Mucosa of descending colon (tissue), 3 donors: Measurements from ENCODE around the gene ATP13A2. TPM values are rescaled to one million over a fixed set of nuclear protein-coding genes. Genes with fewer than 3 reads are reported as not detected.
A peak's percentile ranks its signal among the peaks of the same experiment; 100 is the strongest.

Experiments
- ATAC-seq: fragments of 200-7000 bp; cut with Tn5 transposase; one replicate; pipeline ENCODE4 v1.9.1; 2020; ENCODE audit warnings: mild to moderate bottlenecking, moderate library complexity
- DNase-seq, 3 donors: peaks; one replicate each; pipeline ENCODE4 v3.0.0-alpha.2; 2020
- H3K36me3 ChIP-seq: fragments of 200-600 bp; one replicate; pipeline ENCODE4 v1.8.0; 2021; ENCODE audit warnings: low read depth, mild to moderate bottlenecking
- H3K4me1 ChIP-seq: fragments of 200-600 bp; one replicate; pipeline ENCODE4 v1.8.0; 2021; ENCODE audit warnings: low read depth, mild to moderate bottlenecking
- H3K4me3 ChIP-seq: fragments of 200-600 bp; one replicate; pipeline ENCODE4 v1.8.0; 2021; ENCODE audit warnings: mild to moderate bottlenecking
- H3K9me3 ChIP-seq: fragments of 200-600 bp; one replicate; pipeline ENCODE4 v1.8.0; 2021; ENCODE audit warnings: mild to moderate bottlenecking
- intact Hi-C, 2 donors: fragments of 100-400 bp; cut with DNase I in 1 of 2; cut with micrococcal nuclease in 1 of 2; formaldehyde crosslinking; loops; one replicate each; pipeline versions ENCODE4 v1.11.0 to v1.11.1; 2022; cut with DNase I, micrococcal nuclease
- total RNA-seq, 3 donors: library from RNA; stranded (reverse); fragmentation: NEBNext Ultra II Directional in 2 of 3; extraction: Animal tissue kit (Norgen Biotek cat#: 25700) in 2 of 3; gene quantifications; one replicate each; pipeline versions ENCODE4 v1.2.1 to v1.2.4, GENCODE V29; 2021 to 2023
- TF ChIP-seq, protein P1 (sequence below): fragments of 200-600 bp; IDR thresholded peaks from one replicate; pipeline ENCODE4 v1.8.0; 2022; ENCODE audit warnings: antibody characterized with exemption, mild to moderate bottlenecking
- donor health status: DM: no; HTN: no; CAD: no; lungs with moderate emphysema.
- donor health status: DM: no; HTN: no; CAD: no.
- donor health status: DM: no; HTN: yes; CAD: no.

ATP13A2 gene
- total RNA-seq, 3 donors from 2014 or later, result 36.0 to 53.5 (median 44.1) TPM

DNA sequence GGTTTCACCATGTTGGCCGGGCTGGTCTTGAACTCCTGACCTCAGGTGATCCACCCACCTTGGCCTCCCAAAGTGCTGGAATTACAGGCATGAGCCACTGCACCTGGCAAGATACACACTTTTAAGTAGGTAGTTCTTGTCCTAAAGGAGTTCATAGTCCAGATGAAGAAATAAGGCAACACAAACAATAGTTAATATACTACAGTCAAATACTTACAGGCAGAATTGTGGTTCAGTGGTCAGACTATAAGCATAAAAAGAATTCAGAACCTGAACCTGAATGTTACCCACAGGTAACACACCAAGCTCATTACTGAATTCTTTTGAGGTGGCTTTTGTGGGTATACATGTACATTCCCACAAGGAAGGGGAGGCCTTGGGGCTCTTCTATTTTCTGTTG is 40.3 kb upstream of the ATP13A2 start:
- intact Hi-C loops, result no loop called here
- Histone ChIP-seq H3K4me1 (peaks cover 20% of the 10 kb centered on the region), H3K9me3 (no peaks in the 10 kb centered on the region), H3K36me3 (no peaks in the 10 kb centered on the region), H3K4me3 (no peak overlapping the region)
- TF ChIP-seq, protein P1, sequence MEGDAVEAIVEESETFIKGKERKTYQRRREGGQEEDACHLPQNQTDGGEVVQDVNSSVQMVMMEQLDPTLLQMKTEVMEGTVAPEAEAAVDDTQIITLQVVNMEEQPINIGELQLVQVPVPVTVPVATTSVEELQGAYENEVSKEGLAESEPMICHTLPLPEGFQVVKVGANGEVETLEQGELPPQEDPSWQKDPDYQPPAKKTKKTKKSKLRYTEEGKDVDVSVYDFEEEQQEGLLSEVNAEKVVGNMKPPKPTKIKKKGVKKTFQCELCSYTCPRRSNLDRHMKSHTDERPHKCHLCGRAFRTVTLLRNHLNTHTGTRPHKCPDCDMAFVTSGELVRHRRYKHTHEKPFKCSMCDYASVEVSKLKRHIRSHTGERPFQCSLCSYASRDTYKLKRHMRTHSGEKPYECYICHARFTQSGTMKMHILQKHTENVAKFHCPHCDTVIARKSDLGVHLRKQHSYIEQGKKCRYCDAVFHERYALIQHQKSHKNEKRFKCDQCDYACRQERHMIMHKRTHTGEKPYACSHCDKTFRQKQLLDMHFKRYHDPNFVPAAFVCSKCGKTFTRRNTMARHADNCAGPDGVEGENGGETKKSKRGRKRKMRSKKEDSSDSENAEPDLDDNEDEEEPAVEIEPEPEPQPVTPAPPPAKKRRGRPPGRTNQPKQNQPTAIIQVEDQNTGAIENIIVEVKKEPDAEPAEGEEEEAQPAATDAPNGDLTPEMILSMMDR, result no peak
- DNase-seq (no peak), ATAC-seq (no peak)

DNA sequence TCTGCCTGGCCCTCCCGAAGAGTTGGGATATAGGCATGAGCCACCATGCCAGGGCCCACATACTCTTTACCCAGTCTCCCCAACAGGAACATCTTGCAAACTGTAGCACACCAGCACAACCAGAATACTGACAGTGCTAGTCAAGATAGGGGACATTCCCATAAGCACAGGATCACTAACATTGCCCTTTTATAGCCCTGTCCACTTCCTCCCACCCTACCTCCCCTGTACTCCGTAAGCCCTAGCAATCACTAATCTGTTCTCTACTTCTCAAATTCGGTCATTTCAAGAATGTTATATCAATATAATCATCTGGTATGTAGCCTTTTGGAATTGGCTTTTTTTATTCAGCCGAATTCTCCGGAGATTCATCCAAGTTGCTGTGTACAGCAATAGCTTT is 36.2 kb upstream of the ATP13A2 start:
- intact Hi-C loops, result loop anchor here (5.0 to 10.0 kb wide), 2 partner anchors 93 to 96 kb away; no protein-coding TSS in a partner anchor
- Histone ChIP-seq H3K36me3 (peaks cover 10% of the 10 kb centered on the region), H3K4me1 (peaks cover 15% of the 10 kb centered on the region), H3K4me3 (no peak overlapping the region), H3K9me3 (no peaks in the 10 kb centered on the region)
- DNase-seq (no peak), ATAC-seq (peak; percentile 12)
- TF ChIP-seq, protein P1, result no peak

DNA sequence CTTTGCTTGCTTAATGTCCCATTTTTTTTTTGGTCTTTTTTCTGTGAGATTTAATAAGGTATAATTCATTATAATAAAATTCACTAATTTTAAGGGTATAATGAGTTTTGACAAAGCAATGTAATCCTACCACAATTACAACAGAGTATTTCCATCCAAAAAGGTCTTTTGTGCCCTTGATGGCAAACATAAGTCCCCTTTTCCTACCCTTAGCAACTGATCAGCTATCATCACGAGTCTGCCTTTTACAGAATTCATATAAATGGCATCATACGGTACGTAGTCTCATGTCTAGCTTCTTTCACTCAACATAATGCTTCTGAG is 34.6 kb upstream of the ATP13A2 start:
- Histone ChIP-seq H3K4me1 (no peaks in the 10 kb centered on the region), H3K9me3 (no peaks in the 10 kb centered on the region), H3K4me3 (no peak overlapping the region), H3K36me3 (peaks cover 10% of the 10 kb centered on the region)
- DNase-seq (no peak), ATAC-seq (no peak)
- TF ChIP-seq, protein P1, result no peak
- intact Hi-C loops, result loop anchor here (5.0 to 10.0 kb wide), 2 partner anchors 91 to 94 kb away; no protein-coding TSS in a partner anchor

DNA sequence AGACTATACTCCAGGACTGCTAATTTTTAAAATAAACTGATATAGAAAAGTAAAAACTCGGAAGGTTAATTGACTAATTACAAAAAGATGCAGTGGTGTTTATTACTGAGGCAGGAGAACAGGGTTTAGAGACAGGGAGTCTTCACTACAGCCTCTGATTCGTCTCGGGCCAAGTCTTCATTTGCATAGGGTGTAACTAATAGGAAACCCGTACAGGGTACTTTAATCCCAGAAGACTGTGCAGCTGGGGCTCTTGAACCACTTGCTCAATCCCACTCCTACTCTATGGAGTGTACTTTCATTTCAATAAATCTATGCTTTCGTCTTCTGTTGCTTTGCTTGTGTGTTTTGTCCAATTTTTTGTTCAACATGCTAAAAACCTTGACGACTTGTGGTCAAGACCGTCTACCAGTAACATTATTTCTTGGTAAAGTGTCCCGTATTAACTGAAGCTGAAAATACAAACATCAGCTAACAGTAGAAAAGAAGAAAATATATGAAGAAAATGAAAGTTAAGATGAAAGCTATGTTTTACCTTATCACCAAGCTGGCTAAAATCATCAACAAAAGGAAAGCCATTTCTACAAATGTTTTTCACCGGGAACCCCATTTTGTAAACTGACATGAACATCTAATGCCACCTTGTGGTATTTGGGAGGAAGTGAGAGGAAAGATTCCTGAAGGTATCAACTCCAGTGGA is 34.1 kb upstream of the ATP13A2 start:
- TF ChIP-seq, protein P1, result peak; percentile 52
- no peak overlapping the region for H3K4me3 ChIP-seq
- peak; percentile 50 for ATAC-seq
- H3K4me1 ChIP-seq, result no peaks in the 10 kb centered on the region
- H3K9me3 ChIP-seq, result no peaks in the 10 kb centered on the region
- intact Hi-C loops, result loop anchor here (5.0 to 10.0 kb wide), 2 partner anchors 91 to 93 kb away; no protein-coding TSS in a partner anchor
- H3K36me3 ChIP-seq, result peaks cover 10% of the 10 kb centered on the region
- no peak for DNase-seq

DNA sequence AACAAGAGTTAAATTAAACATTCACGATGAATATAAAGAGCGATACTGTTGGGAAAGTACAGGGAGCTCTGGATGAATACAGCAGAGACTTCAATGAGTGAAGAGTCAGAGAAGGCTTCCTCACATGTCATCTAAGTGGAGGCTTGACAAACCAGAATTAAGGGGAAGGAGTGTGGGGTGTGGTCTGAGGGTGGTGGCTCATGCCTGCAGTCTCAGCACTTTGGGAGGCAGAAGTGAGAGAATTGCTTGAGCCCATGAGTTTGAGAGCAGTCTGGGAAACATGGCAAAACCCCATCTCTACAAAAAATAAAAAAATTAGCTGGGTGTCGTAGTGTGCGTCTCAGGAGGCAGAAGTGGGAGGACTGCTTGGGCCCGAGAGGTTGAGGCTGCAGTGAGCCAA is 33.4 kb upstream of the ATP13A2 start:
- TF ChIP-seq, protein P1, result no peak
- Histone ChIP-seq H3K4me1 (no peaks in the 10 kb centered on the region), H3K9me3 (no peaks in the 10 kb centered on the region), H3K4me3 (no peak overlapping the region), H3K36me3 (peaks cover 13% of the 10 kb centered on the region)
- peak; percentile 20 for ATAC-seq
- intact Hi-C loops, result loop anchor here (5.0 to 10.0 kb wide), 2 partner anchors 90 to 93 kb away; no protein-coding TSS in a partner anchor
- no peak for DNase-seq
